MM.1S (cell line): ENCODE data around the gene ADCY5.

ENCODE experiments used
- DNase-seq: peaks from one replicate; pipeline ENCODE4 v3.0.0-alpha.2; 2015
- H2AFZ ChIP-seq: fragments of 300-600 bp; sonication (generic); 2 replicates; pipeline ENCODE4 v1.6.0; 2016; ENCODE audit warnings: antibody characterized with exemption, low read length
- H3F3A ChIP-seq: fragments of 300-600 bp; sonication (generic); 2 replicates; pipeline ENCODE4 v1.6.1; 2016; ENCODE audit warnings: mild to moderate bottlenecking, antibody characterized with exemption, low read length, moderate library complexity, mixed read lengths; ENCODE audit not compliant: insufficient read depth
- H3K27ac ChIP-seq: fragments of 300-600 bp; sonication (generic); 2 replicates; pipeline ENCODE4 v1.5.1; 2016; ENCODE audit warnings: mild to moderate bottlenecking, low read length
- H3K27me3 ChIP-seq: fragments of 300-600 bp; sonication (generic); replicated peaks from 2 replicates; pipeline ENCODE4 v1.6.0; 2016; ENCODE audit warnings: low read length; ENCODE audit not compliant: insufficient read depth
- H3K36me3 ChIP-seq: fragments of 300-600 bp; sonication (generic); replicated peaks from 2 replicates; pipeline ENCODE4 v1.6.1; 2016; ENCODE audit warnings: mild to moderate bottlenecking, low read length, mixed read lengths; ENCODE audit not compliant: insufficient read depth
- H3K4me1 ChIP-seq: fragments of 300-600 bp; sonication (generic); 2 replicates; pipeline ENCODE4 v1.6.1; 2016; ENCODE audit warnings: low read length, mixed read lengths
- H3K4me2 ChIP-seq: fragments of 300-600 bp; sonication (generic); 2 replicates; pipeline ENCODE4 v1.6.0; 2016; ENCODE audit warnings: low read depth, low read length
- H3K4me3 ChIP-seq: fragments of 300-600 bp; sonication (generic); 2 replicates; pipeline ENCODE4 v1.5.1; 2016; ENCODE audit warnings: low read length, mixed read lengths
- H3K79me2 ChIP-seq: fragments of 300-600 bp; sonication (generic); 2 replicates; pipeline ENCODE4 v1.6.1; 2016; ENCODE audit warnings: mixed run types, low read length, mixed read lengths
- H3K9ac ChIP-seq: fragments of 300-600 bp; sonication (generic); 2 replicates; pipeline ENCODE4 v1.6.1; 2016; ENCODE audit warnings: low read length, mixed read lengths
- H3K9me2 ChIP-seq: fragments of 300-600 bp; sonication (generic); replicated peaks from 2 replicates; pipeline ENCODE4 v1.6.1; 2016; ENCODE audit warnings: mild to moderate bottlenecking, low read length, mixed read lengths; ENCODE audit not compliant: insufficient read depth
- H3K9me3 ChIP-seq: fragments of 300-600 bp; sonication (generic); replicated peaks from 2 replicates; pipeline ENCODE4 v1.6.1; 2016; ENCODE audit warnings: mild to moderate bottlenecking, low read length, mixed read lengths; ENCODE audit not compliant: insufficient read depth
- H4K20me1 ChIP-seq: fragments of 300-600 bp; sonication (generic); 2 replicates; pipeline ENCODE4 v1.6.1; 2016; ENCODE audit warnings: mild to moderate bottlenecking, low read length, moderate library complexity, mixed read lengths; ENCODE audit not compliant: insufficient read depth
- EZH2 ChIP-seq: fragments of 300-600 bp; sonication (generic); optimal IDR thresholded peaks from 2 replicates; pipeline ENCODE3; 2017; ENCODE audit warnings: low read depth, mild to moderate bottlenecking, antibody characterized with exemption, low read length, mixed read lengths
- EZH2phosphoT487 ChIP-seq: fragments of 300-600 bp; sonication (generic); IDR thresholded peaks from 2 replicates; pipeline ENCODE4 v1.6.1; 2018; ENCODE audit warnings: antibody characterized with exemption, low read length
- TF ChIP-seq, protein P1 (sequence below): fragments of 300-600 bp; sonication (generic); IDR thresholded peaks from 2 replicates; pipeline ENCODE4 v1.5.1; 2016; ENCODE audit warnings: antibody characterized with exemption, low read length, mixed read lengths

The ADCY5 gene

DNA sequence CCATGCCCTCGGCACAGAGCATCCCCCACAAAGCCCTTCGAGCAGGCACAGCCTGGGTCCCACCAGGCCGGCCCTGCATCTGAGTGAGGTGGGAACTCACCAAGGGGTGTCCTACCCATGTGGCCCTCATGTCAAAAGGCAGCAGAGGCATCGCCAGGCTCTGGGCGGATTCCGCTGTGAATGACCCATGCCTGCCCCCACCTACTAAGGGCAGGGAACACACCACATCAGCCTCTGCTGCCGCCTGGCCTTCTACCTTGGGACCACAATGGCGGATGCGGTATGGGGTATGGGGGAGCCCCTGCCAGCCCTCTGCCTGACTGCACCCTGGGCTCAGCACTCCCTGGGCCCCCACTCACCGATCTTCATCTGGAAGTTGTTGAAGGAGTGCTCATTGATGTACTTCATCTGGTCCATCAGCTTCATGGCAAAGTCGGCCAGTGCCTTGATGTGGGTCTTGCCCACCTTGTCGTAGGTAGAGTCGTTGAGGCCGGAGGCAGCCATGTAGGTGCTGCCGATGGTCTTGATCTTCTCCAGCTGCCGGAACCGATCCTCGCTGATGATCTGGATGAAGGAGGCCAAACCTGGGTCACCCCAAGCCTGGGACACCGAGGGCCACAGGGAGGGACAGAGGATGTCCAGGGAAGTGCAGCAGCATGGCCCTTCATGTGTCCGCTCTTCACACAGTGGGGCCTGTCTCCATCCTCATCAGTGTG, 159.3 kb downstream of the ADCY5 start:
- H3K9me2 ChIP-seq = no peaks in the 10 kb centered on the region
- 0 out of 2 replicates have a peak, but pooled peaks cover 8% of the 10 kb centered on the region for H3K27me3 ChIP-seq
- no peak for DNase-seq
- no peak for TF ChIP-seq EZH2phosphoT487
- TF ChIP-seq, protein P1, sequence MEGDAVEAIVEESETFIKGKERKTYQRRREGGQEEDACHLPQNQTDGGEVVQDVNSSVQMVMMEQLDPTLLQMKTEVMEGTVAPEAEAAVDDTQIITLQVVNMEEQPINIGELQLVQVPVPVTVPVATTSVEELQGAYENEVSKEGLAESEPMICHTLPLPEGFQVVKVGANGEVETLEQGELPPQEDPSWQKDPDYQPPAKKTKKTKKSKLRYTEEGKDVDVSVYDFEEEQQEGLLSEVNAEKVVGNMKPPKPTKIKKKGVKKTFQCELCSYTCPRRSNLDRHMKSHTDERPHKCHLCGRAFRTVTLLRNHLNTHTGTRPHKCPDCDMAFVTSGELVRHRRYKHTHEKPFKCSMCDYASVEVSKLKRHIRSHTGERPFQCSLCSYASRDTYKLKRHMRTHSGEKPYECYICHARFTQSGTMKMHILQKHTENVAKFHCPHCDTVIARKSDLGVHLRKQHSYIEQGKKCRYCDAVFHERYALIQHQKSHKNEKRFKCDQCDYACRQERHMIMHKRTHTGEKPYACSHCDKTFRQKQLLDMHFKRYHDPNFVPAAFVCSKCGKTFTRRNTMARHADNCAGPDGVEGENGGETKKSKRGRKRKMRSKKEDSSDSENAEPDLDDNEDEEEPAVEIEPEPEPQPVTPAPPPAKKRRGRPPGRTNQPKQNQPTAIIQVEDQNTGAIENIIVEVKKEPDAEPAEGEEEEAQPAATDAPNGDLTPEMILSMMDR = no peak
- TF ChIP-seq EZH2 = no peak
- no peaks in the 10 kb centered on the region for H3F3A ChIP-seq
- no peaks in the 10 kb centered on the region for H3K9me3 ChIP-seq
- no peak overlapping the region for H3K4me2 ChIP-seq
- no peak overlapping the region for H2AFZ ChIP-seq
- H3K36me3 ChIP-seq = no peaks in the 10 kb centered on the region
- no peaks in the 10 kb centered on the region for H3K4me1 ChIP-seq
- H3K79me2 ChIP-seq = no peaks in the 10 kb centered on the region
- H3K27ac ChIP-seq = no peak overlapping the region
- H4K20me1 ChIP-seq = no peaks in the 10 kb centered on the region
- H3K9ac ChIP-seq = no peak overlapping the region
- H3K4me3 ChIP-seq = no peak overlapping the region

DNA sequence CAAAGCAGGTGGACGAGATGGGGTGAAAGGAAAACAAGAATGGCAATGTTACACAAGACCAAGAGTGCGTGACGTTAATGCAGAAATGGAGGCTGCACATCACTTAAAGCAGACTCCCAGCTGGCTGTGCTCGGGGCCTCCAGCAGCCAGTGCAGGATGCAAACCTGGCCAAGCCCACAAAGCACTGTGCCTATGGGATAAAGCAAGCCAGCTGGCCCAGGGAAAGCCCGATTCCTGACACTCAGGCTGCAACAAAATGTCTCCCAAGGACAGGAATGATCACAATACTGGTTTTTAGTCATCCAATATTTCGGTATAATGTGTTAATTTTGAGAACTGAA, 161.0 kb downstream of the ADCY5 start:
- no peak overlapping the region for H3K9ac ChIP-seq
- no peaks in the 10 kb centered on the region for H3K9me2 ChIP-seq
- no peak for DNase-seq
- no peaks in the 10 kb centered on the region for H4K20me1 ChIP-seq
- H3K4me1 ChIP-seq = no peaks in the 10 kb centered on the region
- TF ChIP-seq EZH2 (no peak), EZH2phosphoT487 (no peak)
- TF ChIP-seq, protein P1 = no peak
- no peak overlapping the region for H3K27ac ChIP-seq
- 0 out of 2 replicates have a peak, but pooled peaks cover 8% of the 10 kb centered on the region for H3K27me3 ChIP-seq
- H3F3A ChIP-seq = no peaks in the 10 kb centered on the region
- no peak overlapping the region for H3K4me3 ChIP-seq
- H2AFZ ChIP-seq = no peak overlapping the region
- H3K9me3 ChIP-seq = no peaks in the 10 kb centered on the region
- no peaks in the 10 kb centered on the region for H3K36me3 ChIP-seq
- H3K79me2 ChIP-seq = no peaks in the 10 kb centered on the region
- H3K4me2 ChIP-seq = no peak overlapping the region

DNA sequence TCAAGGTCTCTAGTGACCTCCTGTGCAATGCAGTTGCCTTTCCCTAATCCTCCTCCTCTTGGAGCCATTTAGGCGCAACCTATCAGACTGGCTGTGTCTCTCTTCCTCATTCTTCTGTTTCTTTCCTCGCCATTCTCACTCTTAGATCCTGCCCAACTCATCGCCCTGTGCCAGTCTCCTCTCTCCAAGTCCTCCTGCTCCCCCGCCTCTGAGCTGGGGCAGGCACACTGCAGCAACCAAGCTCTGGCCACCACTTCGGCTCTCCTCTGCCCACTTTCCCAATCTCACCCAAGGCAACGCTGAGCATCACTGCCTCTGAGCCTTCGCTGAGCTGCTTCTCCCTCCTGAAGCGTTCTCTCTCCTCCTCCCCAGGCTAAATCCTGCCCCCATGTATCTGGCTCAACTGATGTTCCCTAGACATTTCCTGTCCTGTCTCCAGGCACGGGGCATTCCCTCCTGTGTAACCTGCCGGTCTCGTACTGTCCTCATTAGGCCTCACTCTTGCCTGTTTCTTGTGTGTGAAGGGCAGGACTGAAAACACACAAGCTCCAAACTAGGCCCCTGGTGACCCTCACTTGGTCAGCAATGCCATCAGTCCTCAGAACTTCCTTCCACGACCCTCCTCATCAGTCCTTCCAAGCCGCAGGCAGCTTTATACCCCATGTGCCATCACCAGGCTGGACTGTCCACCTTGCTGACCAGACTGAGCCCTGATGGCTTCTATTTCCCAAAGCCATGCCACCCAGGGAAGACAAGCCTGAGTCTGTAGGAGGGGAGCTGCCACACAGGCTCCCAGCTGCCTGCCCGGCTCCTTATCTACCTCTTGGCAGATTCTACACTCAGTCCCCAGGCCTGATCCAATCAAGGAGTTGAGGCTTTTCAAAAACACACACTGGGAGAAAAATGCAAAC, 161.6 kb downstream of the ADCY5 start:
- no peaks in the 10 kb centered on the region for H3K9me2 ChIP-seq
- H3K9me3 ChIP-seq = no peaks in the 10 kb centered on the region
- H3K9ac ChIP-seq = no peak overlapping the region
- DNase-seq = no peak
- no peak overlapping the region for H2AFZ ChIP-seq
- no peaks in the 10 kb centered on the region for H3K4me1 ChIP-seq
- H3K36me3 ChIP-seq = no peaks in the 10 kb centered on the region
- no peaks in the 10 kb centered on the region for H3F3A ChIP-seq
- no peak overlapping the region for H3K27ac ChIP-seq
- H3K4me2 ChIP-seq = no peak overlapping the region
- H4K20me1 ChIP-seq = no peaks in the 10 kb centered on the region
- H3K27me3 ChIP-seq = 0 out of 2 replicates have a peak, but pooled peaks cover 8% of the 10 kb centered on the region
- H3K79me2 ChIP-seq = no peaks in the 10 kb centered on the region
- TF ChIP-seq, protein P1 = no peak
- no peak for TF ChIP-seq EZH2phosphoT487
- TF ChIP-seq EZH2 = no peak
- no peak overlapping the region for H3K4me3 ChIP-seq
